NCI-H2227 (cell line): ENCODE data around the gene REC114.
"Not testable (repeated sequence)": the region's sequence is repeated elsewhere in the genome, so short reads cannot be mapped to it uniquely, and the experiment has no call there.

Experiments used
- DNase-seq: peaks from one replicate; lab custom pipeline; 2025; ENCODE audit not compliant: unreplicated experiment; lab: John Stamatoyannopoulos, UW

REC114 gene

DNA sequence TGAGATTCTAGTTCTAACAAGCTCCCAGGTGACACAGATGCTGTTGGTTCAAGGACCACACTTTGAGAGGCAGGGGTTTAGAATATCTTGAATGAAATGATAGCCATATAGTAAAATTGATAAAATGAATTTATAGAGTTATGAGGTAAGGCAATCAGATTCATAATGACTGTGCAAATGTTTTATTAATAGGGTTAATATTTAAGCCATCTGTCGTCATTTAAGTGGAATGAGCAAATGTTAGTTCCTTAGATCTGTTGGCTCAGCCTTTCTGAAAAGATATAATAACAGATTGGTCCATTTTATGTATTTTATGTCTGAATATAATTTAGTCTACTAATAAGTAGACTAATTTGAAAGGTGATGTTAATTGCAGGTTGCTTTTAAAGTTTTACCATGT is 12.9 kb downstream of the REC114 start:
- DNase-seq = no peak

DNA sequence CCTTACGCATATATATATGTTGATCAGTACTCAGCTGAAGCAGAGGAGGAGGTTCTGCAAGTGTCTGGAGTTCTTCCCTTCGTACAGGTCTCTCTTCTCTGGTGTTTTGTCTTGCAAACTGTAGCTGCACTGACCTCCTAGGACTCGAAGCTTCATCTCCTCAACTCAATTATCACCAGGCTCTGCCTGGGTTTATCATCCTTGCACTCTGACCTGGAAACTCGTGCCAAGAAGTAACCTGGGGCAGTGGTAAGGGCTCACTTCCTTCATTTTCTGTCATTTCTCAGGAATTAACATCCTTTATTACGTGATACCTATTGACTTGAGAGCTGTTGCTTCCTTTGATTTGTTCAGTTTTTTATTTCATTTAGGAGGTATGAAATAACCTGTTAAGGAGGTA is 14.4 kb downstream of the REC114 start:
- DNase-seq = no peak

DNA sequence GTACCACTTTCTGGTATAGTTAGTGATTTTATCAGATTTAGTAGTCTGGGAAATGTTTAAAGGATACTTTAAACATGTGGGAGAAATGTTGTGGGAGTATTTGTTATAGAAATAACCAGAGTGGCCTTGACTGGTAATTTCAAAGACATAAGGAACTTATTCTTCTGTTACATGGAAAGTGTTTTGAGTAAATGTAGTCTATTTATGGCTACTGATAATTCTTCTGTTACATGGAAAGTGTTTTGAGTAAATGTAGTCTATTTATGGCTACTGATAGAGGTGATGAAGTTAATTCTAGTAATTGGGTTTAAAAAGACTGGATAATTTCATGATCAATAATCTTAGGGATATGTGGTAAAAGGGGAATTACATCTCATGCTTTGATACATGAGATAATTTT is 17.7 kb downstream of the REC114 start:
- no peak for DNase-seq

DNA sequence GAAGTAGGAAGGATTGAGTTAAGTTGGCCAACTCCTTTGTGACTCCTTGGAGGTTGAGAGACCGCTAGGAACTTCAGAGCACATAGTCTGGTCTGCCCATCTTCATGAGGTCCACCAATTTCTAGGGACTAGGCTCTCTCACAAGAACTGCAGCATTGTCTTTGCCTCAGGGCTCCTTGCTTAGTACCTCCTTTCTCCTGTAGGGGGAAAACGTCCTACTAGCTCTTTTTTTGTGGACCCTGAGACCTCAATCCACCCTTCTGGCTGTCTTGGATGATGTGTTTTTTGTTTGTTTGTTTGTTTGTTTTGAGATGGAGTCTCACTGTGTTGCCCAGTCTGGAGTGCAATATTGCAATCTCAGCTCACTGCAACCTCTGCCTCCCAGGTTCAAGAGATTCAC is 21.6 kb downstream of the REC114 start:
- DNase-seq = no peak

DNA sequence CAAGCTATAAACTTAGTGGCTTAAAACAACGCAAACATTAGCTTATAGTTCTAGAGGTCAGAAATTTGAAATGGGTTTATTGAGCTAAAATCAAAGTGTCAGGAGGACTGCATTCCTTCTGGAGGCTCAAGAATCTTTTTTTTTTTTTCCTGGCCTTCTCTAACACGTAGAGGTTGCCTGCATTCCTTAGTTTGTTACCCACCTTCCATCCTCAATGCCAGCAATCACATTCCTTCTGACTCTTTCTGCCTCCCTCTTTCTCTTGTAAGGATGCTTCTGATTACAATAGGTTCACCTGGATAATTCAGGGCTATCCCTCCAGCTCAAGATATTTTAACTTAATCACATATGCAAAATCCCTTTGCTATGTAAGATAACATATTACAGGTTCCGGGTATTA is 24.8 kb downstream of the REC114 start:
- DNase-seq = no peak

DNA sequence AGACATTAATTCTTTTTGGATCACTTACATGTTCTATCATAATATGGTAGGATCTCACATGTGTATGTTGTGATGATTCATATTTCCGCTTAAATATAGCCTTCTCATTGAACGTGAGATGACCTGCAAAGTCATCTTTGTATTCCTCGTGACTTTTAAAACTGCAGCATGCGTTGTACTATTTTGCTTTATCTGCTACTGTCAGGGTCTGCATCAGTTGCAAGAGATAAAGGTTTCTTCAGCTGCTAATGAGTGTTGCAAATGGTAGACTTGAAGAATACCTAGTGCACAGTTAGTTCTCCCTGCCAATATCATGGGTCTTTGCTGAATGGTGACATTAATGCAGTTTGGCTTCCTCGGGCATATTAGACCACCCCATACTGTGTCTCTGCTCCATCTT is 31.8 kb downstream of the REC114 start:
- no peak for DNase-seq

DNA sequence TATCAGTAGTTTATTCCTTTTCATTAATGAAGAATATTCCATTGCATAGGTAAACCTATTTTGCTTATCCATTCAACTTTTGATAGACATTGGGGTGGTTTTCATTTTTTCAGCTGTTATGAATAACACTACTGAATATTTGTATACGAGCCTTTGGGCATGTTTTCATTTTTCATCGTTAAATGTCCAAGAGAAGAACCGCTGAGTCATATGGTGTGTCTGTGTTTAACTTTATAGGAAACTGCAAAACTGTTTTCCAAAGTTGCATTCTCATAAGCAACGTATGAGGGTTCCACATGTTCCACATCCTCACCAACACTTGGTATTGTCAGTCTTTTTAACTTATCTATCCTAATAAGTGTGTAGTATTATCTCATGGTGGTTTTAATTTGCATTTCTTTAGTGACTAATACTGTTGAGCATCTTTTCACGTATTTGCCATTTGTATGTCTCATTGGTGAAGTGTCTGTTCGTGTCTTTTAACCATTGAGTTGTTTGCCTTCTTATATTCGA is 33.8 kb downstream of the REC114 start:
- DNase-seq = no peak

DNA sequence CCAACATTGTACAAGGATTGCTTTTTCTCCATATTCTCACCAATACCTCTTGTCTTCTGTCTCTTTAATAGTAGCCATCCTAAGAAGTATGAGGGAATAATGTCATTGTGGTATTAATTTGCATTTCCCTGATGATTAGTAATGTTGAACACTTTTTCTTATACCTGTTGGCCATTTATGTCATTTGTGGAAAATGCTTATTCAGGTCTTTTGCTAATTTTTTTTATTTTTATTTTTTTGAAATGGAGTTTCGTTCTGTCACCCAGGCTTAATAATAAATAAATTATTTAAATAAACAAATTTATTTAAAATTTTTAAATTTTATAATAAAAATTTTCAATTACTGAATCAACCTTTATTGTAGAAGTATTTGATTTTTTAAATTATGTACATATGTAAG is 37.1 kb downstream of the REC114 start:
- no peak for DNase-seq

DNA sequence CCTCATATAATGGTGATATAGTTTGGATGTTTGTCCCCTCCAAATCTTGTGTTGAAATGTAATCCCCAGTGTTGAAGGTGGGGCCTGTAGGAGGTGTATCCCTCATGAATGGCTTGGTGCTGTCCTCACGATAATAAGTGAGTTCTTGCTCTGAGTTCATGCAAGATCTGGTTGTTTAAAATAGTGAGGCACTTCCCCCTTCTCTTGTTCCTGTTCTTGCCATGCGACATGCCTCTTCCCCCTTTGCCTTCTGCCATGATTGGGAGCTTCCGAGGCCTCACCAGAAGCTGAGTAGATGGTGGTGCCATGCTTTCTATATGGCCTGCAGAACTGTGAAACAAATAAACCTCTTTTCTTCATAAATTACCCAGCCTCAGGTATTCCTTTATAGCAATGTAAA is 39.2 kb downstream of the REC114 start:
- no peak for DNase-seq

DNA sequence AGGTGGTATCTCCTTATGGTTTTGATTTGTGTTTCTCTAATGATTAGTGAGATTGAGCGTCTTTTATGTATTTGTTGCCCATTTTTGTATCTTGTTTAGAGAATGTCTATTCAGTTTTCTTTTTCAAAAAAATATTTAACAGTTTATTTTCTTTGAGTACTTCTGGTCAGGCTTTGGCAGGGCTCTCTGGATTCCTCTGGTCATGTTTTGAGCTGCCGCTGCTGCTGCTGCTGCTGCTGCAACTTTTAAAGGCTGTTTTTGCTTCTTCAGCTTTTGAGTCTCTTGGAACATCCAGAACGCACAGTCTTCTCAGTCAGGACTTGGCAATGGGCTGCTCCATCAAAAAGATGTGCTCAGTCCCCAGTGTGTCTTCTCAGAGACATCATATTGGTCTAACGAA is 40.1 kb downstream of the REC114 start:
- no peak for DNase-seq

DNA sequence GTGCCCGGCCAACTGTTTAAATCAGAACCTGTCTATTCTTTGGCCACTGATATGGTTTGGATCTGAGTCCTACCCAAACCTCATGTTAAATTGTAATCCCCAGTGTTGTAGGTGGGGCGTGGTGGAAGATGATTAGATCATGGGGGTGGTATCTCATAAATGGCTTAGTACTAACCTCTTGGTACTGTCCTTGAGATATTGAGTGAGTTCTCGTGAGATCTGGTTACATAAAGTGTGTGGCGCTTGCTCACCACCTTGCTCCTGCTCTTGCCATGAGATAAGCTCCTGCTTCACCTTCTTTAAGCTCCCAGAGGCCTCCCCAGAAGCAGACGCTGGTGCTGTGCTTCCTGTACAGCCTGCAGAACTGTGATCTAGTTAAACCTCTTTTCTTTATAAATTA is 42.4 kb downstream of the REC114 start:
- DNase-seq = no peak

DNA sequence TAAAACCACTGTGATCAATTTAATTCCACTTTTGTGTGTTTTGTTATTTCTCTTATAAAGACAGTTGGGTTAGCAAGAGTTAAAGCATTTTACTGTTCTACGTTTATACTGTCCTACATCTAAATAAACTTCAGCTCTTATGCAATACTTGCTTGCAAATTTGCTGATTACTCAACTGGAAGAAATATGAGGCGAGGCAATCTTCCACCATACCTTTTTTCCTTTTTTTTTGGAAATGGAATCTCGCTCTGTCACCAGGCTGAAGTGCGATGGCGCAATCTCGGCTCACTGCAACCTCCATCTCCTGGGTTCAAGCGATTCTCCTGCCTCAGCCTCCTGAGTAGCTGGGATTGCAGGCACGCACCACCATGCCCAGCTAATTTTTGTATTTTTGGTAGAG is 42.9 kb downstream of the REC114 start:
- DNase-seq = not testable (repeated sequence)

DNA sequence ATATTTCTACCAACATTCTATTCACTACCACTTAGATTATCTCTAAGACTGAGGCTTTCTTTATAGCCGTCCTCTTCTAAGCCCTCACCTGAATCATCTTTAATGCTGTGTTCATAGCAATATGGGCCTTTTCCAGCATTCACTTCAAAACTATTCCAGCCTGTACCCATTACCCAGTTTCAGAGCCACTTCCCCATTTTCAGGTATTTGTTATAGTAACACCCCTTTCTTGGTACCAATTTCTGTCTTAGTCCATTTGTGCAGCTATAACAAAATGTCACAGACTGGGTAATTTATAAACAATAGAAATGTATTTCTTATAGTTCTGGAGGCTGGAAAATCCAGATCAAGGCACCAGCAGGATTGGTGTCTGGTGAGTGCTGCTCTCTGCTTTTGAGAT is 45.7 kb downstream of the REC114 start:
- no peak for DNase-seq

DNA sequence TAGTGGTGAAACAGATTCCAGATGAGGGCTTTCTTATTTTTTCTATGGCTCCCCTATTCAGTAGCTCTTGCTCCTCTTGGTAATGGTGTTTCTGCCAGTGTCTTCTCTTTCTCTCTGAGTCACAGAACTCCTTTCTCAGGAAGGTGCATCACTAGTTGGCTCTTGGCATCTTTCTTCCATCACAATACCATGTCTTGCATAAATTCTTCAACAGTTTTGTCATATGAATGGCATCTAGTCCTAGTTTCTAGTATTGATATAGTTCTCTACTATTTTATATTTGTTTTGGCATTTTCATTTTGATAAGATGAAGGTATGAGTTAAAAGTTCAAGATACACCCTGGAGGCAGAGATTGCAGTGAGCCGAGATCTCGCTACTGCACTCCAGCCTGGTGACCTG is 51.0 kb downstream of the REC114 start:
- no peak for DNase-seq

DNA sequence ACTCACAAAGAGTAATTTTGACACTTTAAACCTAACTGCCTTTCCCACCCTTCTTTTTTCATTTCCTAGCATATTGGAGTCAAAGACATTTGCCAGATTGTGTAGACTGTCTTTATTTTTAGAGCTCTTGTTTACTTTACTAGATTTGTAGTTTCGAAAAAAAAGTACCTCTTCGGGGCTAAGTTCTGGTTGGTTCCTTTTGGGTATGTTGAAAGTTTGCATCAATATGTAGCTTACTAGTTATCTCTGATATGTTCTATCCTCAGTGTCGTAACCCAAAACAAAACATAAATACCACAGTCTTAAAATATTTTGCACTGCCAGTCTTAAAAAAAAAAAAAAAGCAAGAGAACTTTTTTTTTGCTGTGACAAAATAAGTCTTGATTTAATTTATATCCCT is 52.2 kb downstream of the REC114 start:
- DNase-seq = no peak

DNA sequence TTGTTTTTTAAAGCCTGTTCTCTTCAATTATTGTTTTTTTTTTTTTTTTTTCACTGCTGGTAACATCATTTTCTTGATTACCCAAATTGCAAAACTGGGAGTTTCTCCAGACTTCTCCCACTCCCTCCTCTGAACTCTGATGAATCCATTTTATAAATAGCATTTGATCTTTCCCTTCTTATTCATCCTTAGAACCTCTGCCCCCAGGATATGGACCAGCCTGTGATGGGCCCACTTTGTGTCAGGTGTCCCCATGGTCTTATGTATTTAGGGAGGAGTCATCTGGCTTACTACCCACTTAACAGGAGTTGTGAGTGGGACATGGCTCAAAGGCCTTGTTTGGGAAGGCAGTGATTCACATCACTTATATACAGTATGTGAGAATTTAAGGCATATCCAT is 57.7 kb downstream of the REC114 start:
- DNase-seq = no peak

DNA sequence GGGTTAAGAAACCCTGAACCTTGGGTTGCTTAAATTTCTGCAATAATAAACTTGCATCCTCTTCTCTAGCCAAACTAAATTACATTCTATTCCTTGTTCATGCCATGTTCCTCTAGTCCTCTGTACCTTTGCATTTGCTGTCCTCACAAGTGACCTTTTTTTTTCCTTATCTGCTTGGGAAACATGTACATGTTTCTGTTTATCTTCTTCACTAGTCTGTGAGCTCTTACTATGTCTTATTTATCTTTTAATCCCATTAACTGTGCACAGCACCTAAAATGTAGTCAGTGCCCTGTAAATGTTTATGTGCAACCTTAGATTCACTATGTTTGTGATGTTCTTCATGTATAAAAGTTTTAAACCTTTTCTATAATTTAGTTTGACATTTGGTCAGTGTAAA is 61.9 kb downstream of the REC114 start:
- DNase-seq = no peak

DNA sequence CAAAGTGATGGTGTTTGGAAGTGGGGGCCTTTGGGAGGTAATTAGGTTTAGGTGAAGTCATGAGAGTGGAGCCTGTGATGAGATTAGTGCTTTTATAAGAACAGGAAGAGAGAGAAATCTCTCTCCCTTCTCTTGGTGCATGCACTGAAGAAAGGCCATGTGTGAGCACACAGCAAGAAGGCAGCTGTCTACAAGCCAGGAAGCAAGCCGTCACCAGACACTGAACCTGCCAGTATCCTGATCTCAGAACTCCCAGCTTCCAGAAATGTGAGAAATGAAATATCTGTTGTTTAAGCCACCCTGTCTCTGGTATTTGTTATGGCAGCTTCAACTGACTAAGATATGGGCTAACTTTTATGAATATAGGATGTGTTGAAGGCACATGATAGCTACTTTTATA is 72.6 kb downstream of the REC114 start:
- DNase-seq = no peak

DNA sequence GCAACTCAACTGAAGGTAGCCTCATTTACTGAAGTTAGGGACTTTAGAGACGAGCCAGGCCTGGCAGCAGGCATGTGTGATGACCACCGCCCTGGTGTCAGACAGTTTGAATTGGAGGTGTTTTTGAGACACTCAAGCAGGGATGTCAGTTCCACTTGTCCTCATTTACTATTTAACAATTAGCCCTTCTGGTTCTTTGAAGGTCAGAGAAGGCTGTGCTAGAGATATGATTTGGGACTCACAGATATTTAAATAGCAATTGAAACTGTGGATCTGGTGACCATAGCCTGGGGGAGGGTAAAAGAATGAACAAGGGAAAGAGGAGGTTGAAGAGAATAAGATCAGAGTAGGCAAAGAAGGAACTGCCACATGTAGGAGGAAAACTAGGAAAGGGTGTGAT is 74.6 kb downstream of the REC114 start:
- no peak for DNase-seq

DNA sequence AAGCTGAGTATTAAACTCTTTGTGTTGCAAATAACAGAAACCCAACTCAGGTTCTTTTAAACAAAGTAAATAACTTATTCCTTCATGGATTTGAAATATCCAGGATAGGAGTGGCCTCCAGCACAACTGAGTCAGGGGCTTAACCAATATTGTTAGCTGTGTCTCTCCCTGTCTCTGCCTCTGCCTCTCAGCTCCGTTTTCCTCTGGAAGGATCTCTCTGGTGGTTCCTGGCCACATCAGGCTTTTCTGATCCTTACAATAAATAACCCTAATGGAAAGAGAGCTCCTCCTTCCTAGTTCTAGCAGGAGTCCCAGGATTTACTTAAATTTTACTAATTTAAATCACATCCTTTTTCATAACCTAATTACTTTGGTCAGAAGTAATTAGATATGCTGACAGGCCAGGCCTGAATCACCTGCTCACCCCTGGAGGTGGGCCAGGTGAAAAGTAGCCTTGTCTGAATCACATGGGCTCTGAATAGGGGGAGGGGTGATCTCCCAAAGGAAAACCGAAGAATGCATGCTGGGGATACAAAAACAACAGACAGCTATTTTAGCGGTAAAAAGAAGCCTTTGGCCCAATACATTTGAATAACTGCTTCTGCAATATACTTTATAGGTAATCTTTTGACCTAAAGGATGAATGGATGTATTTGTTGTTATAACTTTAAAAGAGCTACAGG is 75.4 kb downstream of the REC114 start:
- DNase-seq = peak; percentile 3

DNA sequence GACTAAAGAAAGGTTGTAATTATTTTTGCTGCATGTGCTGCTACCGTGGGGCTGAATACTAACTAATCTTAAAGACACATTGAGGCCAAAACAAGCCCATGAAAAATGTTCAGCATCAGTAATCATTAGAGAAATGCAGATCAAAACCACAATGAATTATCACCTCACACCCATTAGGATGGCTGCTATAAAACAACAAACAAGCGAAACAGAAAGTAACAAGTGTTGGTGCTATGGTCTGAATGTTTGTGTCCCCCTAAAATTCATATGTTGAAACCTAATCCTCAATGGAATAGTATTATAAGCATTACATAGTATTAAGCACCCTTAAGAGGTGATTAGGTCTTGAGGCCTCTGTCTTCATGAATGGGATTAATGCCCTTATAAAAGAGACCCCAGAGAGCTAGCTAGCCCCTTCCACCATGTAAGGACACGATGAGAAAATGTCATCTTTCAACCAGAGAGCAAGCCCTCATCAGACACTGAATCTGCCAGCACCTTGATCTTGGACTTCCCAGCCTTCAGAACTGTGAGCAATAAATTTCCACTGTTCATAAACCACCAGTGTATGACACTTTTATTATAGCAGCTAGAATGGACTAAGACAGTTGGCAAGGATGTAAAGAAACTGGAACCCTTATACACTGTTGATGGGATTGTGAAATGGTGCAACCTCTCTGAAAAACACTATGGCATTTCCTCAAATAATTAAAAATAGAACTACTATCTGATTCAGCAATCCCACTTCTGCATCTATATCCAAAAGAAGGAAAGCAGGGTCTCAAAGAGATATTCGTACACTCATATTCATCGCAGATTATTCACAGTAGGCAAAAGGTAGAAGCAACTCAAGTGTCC is 76.1 kb downstream of the REC114 start:
- no peak for DNase-seq

DNA sequence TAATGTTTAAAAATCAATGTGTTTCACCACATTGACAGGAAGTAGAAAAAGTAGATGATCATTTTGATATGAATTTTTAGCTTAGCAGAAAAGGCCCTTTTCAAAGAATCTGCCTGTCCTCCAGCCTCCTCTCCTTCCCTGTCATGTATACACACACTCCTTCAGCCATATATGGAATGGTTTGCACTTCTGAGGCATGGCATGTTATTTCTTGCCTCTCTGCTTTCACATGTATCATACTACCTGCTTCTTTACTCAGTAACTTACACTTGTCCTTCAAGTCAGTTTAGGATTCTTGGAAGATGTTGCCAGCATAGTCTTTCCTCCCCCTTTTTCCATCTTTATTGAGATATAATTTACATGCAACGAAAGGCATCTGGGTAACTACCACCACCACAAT is 79.0 kb downstream of the REC114 start:
- no peak for DNase-seq

DNA sequence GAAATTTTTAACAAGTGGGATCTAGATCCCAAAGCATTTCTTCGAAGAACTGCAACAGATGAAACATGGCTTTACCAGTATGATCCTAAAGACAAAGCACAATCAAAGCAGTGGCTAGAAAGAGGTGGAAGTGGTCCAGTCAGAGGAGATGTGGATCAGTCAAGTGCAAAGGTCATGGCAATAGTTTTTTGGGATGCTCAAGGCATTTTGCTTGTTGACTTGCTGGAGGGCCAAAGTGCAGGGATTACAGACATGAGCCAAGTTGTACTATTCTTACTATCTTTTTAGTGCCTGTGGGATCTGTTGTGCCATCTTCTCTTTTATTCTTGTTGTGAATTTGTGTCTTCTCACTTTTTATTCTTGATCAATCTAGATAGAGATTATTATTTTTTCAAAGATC is 82.0 kb downstream of the REC114 start:
- DNase-seq = no peak
